ENCODE data around the gene CRYBG1.
"Not testable (repeated sequence)": the region's sequence is repeated elsewhere in the genome, so short reads cannot be mapped to it uniquely, and the experiment has no call there.

The CRYBG1 gene

DNA sequence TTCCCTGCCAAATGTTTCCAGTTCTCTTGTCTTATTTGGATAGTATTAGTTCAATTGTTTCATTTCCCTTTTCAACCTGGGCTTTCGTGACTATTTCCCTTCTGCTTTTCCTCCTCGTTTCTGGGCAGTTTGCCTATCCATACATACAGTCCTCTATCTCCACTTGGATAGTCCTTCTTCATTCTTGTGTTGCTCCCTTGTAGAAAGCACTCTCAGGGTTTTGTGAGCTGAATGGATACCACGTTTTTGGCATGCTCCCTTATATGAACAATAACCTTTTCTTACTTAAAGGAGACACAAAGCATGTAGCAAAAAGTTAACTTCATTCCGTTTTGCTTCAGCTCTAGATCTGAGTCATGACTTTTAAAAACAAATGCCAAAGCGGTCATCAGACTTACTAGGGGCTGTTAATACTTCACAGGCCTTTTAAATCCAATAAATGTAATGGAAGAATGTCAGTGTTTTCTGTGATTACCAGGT lies 16.6 kb downstream of the CRYBG1 start:
- no peak for DNase-seq

DNA sequence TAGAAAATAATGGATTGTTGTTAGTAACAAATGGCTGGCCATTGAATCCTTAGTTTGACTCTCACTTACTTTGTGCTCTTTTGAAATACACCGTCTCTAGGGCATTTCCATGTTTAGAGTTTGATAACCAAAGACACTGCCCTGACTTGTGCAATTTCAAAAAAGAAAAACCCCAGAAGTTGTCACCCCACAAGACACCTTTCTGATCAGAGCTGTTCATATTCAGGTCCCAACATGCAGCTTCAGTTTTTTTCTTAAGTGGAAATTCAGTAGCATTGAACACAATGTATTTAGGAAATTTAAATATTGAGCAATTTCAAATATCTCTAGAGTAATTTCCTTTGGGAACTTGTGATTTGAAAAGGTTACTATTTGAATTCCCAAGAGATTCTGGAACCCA lies 19.4 kb downstream of the CRYBG1 start:
- no peak for DNase-seq

DNA sequence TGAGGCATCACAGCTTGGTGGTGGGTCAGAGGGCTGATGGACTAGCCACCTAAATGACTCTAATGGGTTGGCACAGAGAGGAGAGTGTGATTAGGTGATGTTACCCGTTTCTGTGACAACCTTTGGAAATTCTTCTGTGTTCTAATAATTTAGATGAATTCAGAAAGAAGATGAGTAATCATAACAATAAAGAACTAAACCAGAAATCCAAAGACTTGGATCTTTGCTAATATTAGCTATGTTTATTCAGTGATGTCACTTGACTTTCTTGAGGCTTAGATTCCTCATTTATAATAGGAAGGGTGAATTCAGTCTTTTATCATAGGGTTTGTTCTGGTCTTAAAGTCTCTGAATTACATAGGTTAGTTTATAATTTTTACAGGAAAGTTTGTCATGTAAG lies 19.9 kb downstream of the CRYBG1 start:
- no peak for DNase-seq

DNA sequence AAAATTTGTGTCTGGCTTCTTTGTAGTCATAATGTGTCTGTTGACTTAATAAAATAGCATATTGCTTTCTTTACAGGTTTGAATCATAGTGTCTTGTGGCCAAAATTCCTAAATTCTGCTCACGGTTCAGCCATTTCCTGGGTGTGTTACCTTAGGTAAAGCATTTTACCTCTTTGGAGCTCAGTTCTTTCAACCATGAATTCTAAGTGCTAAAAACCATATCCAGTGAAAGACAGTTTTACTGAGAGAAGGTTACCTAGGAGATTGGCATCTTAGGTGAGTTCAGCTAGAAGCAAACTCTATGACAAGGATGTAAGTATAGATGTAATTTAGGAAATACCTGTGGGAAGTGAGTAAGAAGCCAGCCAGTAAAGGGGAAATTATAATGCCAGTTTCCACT lies 20.7 kb downstream of the CRYBG1 start:
- no peak for DNase-seq

DNA sequence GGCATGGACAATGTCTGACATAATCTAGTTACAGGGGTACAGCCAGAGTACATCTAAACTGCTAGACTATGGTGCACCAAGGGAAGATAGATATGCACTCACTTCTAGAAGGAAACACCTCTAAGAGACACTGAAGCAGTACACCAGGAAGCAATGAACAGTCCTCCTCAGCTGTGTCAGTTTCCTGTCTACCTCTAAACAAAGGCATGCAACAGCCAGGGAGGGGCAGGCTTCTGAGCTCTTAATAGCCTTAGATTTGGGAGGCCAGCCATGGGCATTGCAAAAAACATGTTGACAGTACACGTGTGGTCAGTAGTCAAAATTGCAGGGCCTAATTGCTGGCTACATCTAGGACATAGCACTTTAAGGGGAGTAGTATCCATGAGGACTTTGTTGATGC lies 21.4 kb downstream of the CRYBG1 start:
- no peak for DNase-seq

DNA sequence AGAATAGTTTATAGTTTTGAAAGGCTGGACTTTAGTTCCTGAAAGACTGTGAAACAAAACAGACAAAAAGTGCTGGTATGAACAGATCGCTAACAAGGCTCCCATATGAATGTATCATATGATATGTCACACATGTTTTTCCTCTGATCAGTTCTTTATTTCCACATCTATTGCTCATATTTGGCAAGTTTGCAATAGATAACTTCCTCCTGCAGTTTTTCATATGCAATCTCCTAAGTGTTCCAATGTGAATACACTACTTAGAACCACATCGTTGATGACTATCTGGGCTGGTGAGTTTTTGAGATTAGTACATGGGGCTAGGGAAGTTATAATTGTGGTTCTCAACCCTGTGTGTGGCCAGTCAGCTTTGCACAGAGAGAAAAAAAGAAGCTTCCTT lies 23.1 kb downstream of the CRYBG1 start:
- no peak for DNase-seq

DNA sequence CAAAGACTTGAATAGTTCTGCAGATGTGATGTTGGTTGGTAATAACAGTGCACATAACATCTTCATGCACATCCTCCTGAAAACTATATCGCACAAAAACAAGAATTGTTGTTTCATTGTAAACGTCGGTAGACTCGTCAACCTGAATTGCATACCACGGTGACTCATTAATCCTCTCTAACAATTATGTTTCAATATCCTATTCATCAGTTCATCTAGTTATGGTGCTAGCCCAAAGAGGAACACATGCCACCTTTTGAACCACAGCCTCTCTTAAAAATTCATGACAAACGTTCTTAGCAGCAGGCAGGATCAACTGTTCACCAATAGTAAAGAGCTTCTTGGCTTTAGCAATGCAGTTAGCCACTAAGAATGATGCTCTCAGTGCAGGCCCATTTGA lies 25.0 kb downstream of the CRYBG1 start:
- no peak for DNase-seq

DNA sequence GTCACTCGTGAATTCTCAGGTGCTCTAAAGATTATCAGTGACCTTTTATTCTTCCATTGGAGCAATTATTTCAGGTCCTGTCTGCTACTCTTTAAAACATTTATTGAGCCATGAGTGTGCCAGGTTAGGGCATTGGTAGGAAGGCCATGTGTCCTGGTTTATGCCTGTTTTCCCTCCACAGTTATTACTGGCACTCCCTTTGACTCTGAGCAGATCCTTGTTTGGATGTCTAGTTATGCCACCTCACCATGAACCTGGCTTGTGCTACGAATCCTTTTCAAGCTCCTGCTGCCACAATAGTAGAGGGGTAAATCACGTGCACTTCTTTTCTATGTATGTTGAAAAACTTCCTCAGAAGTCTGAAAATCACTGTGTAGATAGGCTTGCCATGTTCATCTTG lies 27.4 kb downstream of the CRYBG1 start:
- DNase-seq = no peak

DNA sequence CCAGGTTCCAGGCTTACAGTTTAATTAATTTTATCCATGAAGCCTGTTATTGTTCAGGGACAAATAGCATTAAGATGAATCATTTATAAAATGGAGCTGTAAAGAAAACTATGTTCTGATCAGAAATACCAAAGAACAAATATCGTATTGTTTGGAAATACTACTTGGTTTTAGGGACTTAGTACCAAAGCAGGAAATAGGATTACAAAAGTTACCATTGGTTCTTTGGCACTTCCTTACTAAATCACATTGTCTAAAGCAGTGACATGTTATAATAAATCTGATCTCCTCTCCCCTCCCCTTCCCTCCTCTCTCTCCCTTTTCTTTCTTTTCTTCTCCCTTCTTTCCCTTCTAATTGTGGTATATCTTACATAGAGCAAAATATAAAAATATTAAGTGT lies 29.6 kb downstream of the CRYBG1 start:
- no peak for DNase-seq

DNA sequence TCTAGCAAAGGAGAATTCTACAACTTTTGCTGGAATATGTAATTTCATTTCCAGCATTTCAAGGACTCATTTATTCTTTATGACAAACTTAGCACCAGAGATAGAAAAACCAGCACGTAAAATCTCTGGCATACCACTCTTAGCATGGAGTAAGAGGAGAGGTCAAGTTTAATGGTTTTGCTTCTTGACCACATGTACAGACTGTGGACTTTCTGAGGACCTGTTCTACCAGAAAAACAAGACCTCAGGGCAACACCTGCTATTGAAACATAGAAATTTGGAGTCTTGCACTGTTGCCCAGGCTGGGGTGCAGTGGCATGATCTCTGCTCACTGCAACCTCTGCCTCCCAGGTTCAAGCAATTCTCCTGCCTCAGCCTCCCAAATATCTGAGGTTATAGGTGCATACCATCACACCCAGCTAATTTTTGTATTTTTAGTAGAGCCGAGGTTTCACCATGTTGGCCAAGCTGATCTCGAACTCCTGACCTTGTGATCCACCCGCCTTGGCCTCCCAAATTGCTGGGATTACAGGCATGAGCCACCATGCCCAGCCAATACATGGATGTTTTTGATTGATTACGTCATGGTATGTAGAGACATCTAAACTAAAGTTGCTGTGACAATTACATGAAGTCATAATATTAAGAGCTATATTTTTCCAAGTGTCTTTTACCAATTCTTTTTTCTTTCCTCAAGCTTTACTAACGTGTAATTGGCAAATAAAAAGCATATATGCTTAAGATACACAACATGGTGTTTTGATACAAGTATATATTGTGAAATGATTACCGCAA lies 36.1 kb downstream of the CRYBG1 start:
- DNase-seq = no peak

DNA sequence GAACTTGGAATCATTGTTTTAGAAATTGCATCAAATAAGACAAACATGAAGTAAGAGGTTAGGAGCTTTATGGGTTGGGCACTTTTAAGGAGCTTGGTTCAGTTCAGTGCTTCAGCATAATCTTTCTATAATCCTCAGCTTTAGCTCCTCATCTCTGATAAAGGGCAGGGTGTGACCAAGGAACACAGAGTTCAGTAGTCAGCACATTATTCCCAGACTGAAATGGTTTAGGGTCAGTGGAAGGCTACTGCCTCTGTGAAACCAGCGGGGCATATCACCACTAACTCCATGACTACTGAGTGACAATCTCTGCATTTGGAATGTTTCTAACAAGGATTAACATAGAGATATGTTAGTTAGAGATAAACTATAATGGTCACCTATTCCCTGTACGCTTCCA lies 36.9 kb downstream of the CRYBG1 start:
- no peak for DNase-seq

DNA sequence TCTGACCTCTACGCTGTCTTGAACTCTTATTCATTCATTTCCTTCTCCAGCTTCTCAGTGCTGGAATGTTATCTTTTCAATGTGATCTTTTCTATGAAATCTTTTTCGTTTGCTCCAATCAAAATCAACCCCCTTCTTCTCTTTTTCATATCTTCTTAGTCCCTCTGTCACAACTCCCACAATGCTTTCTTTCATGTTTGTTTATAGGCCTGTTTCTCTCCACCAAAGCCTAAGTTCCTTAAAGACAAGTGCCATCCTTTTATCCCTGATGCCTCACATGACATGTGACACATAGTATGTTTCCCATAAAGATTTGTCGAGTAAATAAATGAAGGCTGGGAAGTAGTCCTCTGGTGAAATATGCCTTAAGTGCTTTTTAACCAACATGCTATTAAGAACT lies 38.1 kb downstream of the CRYBG1 start:
- no peak for DNase-seq

DNA sequence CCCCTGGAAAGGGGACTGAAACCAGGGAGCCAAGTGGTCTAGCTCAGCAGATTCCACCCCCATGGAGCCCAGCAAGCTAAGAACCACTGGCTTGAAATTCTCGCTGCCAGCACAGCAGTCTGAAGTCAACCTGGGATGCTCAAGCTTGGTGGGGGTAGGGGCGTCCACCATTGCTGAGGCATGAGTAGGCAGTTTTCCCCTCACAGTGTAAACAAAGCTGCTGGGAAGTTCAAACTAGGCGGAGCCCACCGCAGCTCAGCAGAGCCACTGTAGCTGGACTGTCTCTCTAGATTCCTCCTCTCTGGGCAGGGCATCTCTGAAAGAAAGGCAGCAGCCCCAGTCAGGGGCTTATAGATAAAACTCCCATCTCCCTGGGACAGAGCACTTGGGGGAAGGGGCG lies 44.5 kb downstream of the CRYBG1 start:
- not testable (repeated sequence) for DNase-seq

DNA sequence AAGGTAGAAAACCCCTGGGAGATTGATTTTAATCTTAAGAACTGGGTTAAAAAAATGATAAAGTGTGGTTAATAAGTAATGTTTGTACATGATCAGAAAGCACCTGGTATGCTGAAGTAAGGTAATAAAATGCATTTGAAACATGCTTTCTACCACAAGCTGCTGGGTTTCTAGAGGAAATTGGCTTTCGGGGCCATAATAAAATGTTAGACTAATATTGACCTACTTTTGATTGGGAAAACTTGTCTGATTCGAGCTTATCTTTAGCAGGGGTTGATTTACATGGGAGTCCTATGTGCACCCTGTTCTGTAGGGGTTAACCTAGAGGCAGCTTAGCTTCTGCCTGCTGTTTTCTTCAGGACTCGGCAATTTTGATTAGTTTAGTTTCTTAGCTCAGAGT lies 50.5 kb downstream of the CRYBG1 start:
- DNase-seq = no peak

DNA sequence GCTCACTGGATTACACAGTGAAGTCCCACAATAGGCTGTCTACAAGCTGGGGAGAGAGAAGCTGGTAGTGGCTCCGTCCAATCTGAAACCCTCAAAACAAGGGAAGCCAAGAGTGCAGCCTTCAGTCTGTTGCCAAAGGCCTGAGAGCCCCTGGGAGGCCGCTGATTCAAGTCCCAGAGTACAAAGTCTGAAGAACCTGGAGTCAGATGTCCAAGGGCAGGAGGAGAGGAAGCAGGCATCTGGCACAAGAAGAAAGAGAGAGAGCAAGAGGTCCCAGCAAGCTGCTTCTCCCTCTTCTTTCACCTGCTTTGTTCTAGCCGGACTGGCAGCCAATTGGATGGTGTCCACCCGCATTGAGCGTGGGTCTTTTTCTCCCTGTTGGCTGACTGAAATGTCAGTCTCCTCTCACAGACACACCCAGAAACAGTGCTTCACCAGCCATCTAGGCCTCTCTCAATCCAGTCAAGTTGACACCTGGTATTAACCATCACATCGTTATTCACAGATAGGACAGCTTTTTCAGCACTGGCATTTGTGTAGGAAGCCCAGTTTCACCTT lies 51.2 kb downstream of the CRYBG1 start:
- DNase-seq = no peak

DNA sequence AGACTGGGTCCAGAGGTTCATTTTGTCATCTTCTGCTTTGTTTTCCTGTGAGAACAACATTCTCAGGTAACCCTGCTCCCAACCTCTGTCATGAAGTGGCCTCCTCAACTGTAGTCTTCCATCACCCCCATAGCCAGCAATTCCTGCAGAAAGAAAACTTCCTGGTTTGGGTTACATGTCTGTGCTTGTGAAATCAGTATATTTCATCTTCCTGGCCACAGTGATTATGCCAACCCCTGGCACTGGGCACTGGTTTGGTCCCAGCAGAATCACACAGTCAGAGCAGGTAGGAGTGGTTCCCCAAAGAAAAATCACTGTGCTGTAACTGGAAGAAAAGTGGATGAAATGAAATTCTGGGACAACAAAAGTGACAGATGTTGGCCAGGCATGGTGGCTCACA lies 52.5 kb downstream of the CRYBG1 start:
- DNase-seq = no peak

DNA sequence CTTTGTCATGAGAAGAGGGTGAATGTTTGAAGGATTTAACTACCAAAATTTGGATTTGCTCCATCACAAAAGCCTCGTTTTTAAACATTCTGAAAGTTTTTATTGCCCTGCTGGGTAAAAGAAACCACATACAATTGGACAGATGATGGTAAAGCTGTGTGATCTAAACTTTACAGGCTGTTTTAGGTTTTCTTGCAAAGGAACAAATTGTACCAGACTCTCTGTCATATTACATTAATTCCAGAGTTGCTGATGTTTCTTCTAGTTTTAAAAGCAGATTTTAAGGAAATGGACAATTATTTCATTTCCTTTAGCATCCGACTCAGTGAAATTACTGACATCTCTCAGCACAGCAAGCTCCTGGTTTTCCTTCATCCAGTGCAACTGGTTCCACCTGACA lies 53.2 kb downstream of the CRYBG1 start:
- no peak for DNase-seq

DNA sequence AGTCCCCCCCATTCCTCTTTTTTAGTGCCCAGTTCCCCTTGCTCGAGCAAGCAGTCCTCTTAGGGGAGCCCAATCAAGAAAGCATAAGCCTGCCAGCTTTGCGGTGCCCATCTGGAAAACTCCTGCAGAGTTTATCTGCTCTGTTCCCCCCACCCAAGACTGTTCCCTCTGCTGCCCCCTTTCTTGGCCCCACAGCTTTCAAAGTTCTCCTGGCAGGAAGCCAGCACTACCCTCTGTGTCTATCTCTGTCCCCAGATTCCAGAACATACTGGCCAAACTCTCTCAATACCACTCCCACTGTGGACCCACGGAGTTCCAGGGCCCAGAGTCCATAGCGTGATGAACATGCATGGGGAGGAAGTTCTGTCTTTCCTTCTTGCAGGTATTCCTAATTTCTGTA lies 55.4 kb downstream of the CRYBG1 start:
- no peak for DNase-seq

DNA sequence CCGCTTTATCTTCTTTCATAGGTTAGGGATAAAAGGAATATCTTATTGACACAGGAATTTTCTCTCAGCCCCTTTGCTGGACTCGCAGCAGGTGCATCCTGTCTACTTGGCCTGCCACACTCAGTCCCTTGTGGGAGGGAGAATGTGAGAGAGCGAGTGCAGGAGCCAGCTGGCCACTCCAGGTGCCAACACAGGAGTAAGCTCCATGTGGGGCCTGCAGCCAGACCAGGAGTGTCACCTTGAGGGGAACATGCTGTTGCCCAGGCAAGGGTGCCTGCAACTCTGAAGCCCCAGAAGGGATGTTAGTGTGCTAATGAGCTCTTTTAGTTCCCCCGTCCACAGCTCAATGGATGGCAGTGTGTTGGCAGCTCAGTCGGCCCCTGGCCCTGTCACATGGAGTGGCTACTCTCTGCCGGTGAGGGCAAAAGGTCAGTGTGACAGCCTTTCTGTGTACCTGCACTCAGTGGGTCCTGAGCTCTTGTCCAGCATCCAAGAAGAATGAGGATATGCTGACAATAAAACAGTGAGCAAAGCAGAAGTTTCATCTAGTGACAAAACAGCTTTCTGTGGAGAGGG lies 57.1 kb downstream of the CRYBG1 start:
- DNase-seq = no peak

DNA sequence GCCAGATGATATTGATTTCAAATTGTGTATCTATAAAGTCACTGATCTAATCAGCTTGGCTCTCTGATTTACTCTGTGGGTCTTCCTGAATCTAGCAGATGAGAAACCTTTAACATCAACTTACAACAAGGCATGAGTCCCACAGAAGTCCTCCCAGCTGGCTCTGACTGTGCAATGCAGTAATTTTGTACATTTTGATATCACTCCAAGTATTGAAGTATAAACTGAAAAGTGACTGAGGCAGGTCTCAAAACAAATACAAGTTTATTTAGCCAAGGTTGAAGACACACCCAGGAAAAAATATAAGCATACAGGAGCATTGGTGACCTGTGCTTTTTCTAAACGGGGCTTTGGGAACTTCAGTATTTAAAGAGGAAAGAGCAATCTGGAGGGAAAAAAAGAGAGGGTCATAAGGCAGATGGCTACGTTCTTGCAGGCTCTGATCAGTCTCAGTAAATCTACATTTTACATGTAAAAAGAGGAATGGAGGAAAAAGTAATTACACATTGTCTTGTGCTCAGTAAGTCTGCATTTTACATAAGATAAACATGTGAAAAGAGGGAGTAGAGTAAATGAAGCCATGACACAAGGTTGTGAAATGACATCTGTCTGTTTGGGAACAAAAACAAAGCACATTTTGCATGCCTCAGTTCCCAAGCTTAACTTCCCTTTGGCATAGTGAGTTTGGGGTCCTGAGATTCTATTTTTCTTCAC lies 59.5 kb downstream of the CRYBG1 start:
- no peak for DNase-seq

DNA sequence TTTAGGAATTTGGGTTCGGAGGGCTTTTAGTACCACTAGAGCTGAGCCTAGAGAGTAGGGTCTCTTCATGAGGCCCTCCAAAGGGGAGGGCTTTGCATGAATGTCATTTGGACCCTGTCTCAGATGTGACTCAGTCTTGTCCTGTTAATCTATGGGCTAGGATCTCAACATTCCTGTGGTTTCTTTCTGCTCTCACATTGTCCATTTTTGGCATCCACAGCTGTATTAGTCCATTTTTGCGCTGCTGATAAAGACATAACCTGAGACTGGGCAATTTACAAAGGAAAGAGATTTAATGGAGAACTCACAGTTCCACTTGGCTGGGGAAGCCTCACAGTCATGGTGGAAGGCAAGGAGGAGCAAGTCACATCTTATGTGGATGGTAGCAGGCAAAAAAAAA lies 61.0 kb downstream of the CRYBG1 start:
- no peak for DNase-seq

DNA sequence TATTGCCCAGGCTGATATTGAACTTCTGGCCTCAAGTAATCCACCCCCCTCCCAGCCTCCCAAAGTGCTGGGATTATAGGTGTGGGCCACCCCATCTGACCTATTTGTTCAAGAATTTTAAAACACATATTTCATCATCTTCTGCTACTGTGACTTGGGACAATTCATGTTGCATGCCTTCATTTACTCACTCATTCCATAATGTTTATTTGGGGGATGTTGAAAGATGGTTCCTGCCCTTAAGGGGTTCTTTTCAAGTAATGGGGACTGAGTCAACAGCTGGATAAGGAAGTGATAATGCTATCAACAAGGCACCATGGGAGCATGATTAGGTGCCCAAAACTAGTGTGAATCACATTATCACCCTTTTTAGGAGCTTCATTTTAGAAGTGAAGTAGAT lies 62.0 kb downstream of the CRYBG1 start:
- no peak for DNase-seq

DNA sequence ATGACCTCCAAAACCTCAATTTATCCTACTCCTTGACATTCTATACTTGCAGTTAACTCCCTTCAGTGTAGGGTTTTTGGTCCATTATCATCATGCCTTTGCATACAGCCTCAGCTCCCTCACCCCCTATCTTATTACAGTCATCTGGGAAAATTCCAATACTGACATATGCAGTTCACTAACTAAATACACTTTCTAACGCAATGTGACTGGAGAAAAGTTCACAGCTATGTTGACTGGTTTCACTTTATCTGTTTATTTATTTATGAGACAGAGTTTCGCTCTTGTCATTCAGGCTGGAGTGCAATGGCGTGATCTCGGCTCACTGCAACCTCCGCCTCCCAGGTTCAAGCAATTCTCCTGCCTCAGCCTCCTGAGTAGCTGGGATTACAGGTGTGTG lies 64.9 kb downstream of the CRYBG1 start:
- no peak for DNase-seq

All from retina (tissue), 1 donor.